Mucosa of rectum (tissue), 2 donors: ENCODE data around the gene WASF3.

Source experiments
- H3K27ac ChIP-seq, 2 donors: one replicate each; pipeline ENCODE4 v1.7.0; 2013; ENCODE audit warnings: inconsistent platforms in 2 of 2, low read depth in 2 of 2, low read length in 2 of 2
- H3K27me3 ChIP-seq, 2 donors: one replicate each; pipeline ENCODE4 v1.7.0; 2013; ENCODE audit warnings: low read length in 2 of 2; ENCODE audit not compliant: control insufficient read depth in 2 of 2, insufficient read depth in 2 of 2
- H3K36me3 ChIP-seq, 2 donors: one replicate each; pipeline ENCODE4 v1.7.0; 2013; ENCODE audit warnings: low read length in 2 of 2; ENCODE audit not compliant: control insufficient read depth in 2 of 2, insufficient read depth in 2 of 2
- H3K4me1 ChIP-seq, 2 donors: one replicate each; pipeline ENCODE4 v1.7.0; 2013; ENCODE audit warnings: low read length in 2 of 2, mild to moderate bottlenecking in 1 of 2; ENCODE audit not compliant: control insufficient read depth in 2 of 2, insufficient read depth in 2 of 2
- H3K4me3 ChIP-seq, 2 donors: one replicate each; pipeline ENCODE4 v1.7.0; 2013; ENCODE audit warnings: low read length in 2 of 2
- H3K9ac ChIP-seq, 2 donors: one replicate each; pipeline ENCODE4 v1.7.0; 2013; ENCODE audit warnings: low read length in 2 of 2, low read depth in 1 of 2, mild to moderate bottlenecking in 1 of 2
- H3K9me3 ChIP-seq, 2 donors: one replicate each; pipeline ENCODE4 v1.7.0; 2013; ENCODE audit warnings: low read length in 2 of 2; ENCODE audit not compliant: control insufficient read depth in 2 of 2
- donor health status: healthy.
- donor health status: Normal muscosa, but diverticular disease.

Gene WASF3

DNA sequence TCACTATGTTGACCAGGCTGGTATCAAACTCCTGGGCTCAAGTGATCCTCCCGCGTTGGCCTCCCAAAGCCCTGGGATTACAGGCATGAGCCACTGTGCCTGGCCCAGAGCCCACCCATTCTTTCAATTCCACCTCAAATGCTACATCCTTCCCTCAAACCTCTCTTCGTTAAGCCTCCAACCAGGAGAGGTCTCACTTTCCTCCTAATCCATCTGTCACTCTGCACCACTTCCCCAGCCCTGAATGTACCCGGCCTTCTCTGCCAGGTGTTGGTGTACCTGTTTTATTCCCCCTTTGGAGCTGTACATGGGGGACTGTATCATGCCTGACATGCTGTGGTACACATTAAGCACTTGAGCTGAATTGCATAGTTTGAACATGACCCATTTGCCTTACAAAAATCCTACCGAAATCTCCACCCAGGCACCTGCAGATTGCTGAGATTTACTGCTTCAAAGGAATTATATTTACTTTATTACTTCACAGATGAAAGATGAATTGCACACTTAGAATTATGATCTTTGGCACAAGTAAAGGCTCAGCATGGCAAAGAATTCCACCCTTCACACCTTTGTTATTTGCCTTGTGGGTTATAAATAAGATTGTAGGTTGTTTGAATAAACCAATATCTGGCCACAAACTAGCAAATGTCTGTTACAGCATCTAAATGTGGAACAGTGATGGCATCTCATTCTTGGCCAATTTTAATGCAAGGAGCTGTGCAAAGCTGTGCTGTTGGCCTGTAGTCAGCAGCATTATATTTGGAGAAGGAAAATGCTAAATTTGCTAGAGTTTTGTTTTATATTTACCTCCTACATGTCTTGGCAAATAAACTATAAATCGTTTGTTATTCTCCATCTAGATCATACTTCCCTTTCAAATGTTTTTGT is 15.6 kb upstream of the WASF3 start:
- H3K9ac ChIP-seq = no peak overlapping the region
- H3K27me3 ChIP-seq = peaks cover 3 to 14% of the 10 kb centered on the region in 2 donors
- H3K4me1 ChIP-seq = peaks cover 10 to 23% of the 10 kb centered on the region in 2 donors
- no peak overlapping the region for H3K4me3 ChIP-seq
- H3K27ac ChIP-seq = no peak overlapping the region
- no peaks in the 10 kb centered on the region for H3K9me3 ChIP-seq
- H3K36me3 ChIP-seq = no peaks in the 10 kb centered on the region

DNA sequence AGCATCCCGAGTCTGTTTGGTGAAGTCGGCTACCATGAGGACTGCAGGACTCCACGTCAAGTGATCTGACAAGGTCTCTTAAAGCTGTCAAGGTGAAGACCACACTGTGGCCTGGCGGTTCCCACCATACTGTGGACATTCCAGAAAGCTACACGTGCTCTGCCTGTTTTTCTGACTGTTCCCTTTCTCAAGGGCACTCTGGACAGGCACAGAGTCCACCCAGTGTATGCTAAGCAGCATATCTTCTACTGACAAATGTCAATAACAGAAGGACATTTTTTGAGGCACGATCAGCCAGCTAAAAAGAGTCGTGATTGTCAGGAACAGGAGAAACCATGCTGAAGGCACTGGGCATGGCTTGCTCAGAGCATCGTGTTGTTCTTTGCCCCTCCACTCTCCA is 12.8 kb upstream of the WASF3 start:
- peaks cover 6 to 13% of the 10 kb centered on the region in 2 donors for H3K4me1 ChIP-seq
- peaks cover 3 to 21% of the 10 kb centered on the region in 2 donors for H3K27me3 ChIP-seq
- H3K9ac ChIP-seq = no peak overlapping the region
- no peaks in the 10 kb centered on the region for H3K9me3 ChIP-seq
- no peaks in the 10 kb centered on the region for H3K36me3 ChIP-seq
- no peak overlapping the region for H3K4me3 ChIP-seq
- H3K27ac ChIP-seq = no peak overlapping the region

- Histone ChIP-seq H3K9ac (no peak overlapping the region), H3K27ac (no peak overlapping the region), H3K4me1 (no peaks in the 10 kb centered on the region), H3K4me3 (no peak overlapping the region), H3K9me3 (no peaks in the 10 kb centered on the region), H3K27me3 (peaks cover 3 to 20% of the 10 kb centered on the region in 2 donors), H3K36me3 (no peaks in the 10 kb centered on the region)
Observed at GRCh38 chr13:26548205-26548765, 9.2 kb upstream of the WASF3 start.

DNA sequence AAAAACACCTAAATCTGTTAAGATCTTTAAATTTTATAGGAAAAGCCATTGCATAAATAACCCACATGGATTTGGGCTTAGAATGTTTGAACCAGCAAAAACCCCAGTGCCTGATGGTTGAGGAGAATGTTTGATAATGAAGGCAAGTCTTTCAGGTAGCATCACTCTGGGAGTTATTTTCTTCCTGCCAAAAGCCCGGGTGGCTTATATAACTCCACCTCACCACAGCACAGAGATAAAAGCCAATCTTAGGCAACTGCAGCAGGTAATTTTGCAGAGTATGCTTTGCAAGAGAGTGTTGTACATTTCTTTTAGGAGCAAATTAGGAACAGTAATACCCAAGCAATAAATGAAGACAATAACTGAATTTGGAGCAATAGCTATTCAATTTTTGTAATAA is 7.8 kb upstream of the WASF3 start:
- Histone ChIP-seq H3K27ac (no peak overlapping the region), H3K4me3 (no peak overlapping the region), H3K9me3 (no peaks in the 10 kb centered on the region), H3K27me3 (peaks cover 3 to 18% of the 10 kb centered on the region in 2 donors), H3K4me1 (no peaks in the 10 kb centered on the region), H3K9ac (no peak overlapping the region), H3K36me3 (no peaks in the 10 kb centered on the region)

DNA sequence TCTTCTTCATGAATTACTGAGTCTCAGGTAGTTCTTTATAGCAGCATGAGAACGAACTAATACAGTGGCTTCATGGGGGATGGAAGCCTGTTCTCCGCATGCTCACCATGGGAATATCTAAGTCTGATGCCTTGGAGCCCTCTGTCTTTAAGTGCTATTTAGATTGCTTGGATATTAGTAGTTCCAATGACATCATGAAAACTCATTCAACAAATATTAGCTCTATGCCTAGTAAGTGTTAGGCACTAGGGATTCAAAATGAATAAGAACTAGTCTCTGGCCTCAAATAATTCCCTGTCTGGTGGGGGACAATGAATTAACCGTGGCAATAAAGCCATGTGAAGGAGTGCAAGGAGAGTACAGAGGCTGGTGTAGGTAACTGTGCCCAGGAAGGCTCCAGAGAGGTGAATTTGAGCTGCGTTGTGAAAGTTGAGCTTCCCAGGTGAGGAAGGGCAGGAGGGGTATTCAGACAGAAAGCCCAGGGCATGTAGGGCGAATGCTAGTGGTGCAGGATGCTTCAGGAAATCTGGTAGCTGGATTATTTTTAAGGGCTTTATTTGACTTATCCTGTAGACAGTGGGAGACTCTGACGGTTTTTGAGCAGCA is 6.1 kb upstream of the WASF3 start:
- H3K27me3 ChIP-seq = peaks cover 3 to 16% of the 10 kb centered on the region in 2 donors

DNA sequence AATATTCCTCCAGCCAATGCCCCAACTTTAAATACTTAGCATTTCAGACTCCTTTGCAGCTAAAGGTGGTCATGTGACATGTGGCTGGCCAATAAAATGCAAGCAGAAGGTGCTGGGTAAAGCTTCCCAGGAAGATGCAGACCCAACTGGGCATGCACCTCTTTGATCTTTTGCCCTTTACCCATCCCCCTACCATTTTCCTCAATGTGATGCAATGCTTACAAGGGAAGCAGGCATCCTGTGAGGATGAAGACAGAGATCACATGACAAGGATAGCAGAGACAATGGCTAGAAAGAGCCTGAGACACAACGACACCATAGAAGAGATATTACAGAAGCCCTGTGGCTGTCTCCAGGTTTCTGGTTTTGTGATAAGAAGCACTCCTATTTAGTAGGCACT is 2.1 kb upstream of the WASF3 start:
- H3K4me1 ChIP-seq = peaks cover 0 to 4% of the 10 kb centered on the region in 2 donors
- no peak overlapping the region for H3K9ac ChIP-seq
- H3K9me3 ChIP-seq = no peaks in the 10 kb centered on the region
- H3K27me3 ChIP-seq = peaks cover 11 to 17% of the 10 kb centered on the region in 2 donors
- no peaks in the 10 kb centered on the region for H3K36me3 ChIP-seq
- H3K27ac ChIP-seq = no peak overlapping the region
- H3K4me3 ChIP-seq = no peak overlapping the region

More for the DNA sequence above, 6.1 kb upstream of the WASF3 start:
- Histone ChIP-seq H3K36me3 (no peaks in the 10 kb centered on the region), H3K9me3 (no peaks in the 10 kb centered on the region), H3K4me3 (no peak overlapping the region), H3K9ac (no peak overlapping the region), H3K27ac (no peak overlapping the region), H3K4me1 (no peaks in the 10 kb centered on the region)

- peaks cover 15 to 17% of the 10 kb centered on the region in 2 donors for H3K27me3 ChIP-seq
- peaks cover 0 to 4% of the 10 kb centered on the region in 2 donors for H3K4me1 ChIP-seq
- peak overlapping the region; percentile 47 to 63 for H3K4me3 ChIP-seq
- no peak overlapping the region for H3K9ac ChIP-seq
- no peaks in the 10 kb centered on the region for H3K36me3 ChIP-seq
- H3K27ac ChIP-seq = no peak overlapping the region
- H3K9me3 ChIP-seq = no peaks in the 10 kb centered on the region
Observed at GRCh38 chr13:26557051-26557392, 461 bp upstream of the WASF3 start.

GRCh38 chr13:26558074-26558805 is 757 bp downstream of the WASF3 start:
- H3K4me3 ChIP-seq = peak overlapping the region; percentile 26 to 61
- H3K9ac ChIP-seq = peak overlapping the region in 1 of 2 donors; percentile 58
- H3K4me1 ChIP-seq = peaks cover 0 to 4% of the 10 kb centered on the region in 2 donors
- peaks cover 17% of the 10 kb centered on the region in 2 donors for H3K27me3 ChIP-seq
- no peak overlapping the region for H3K27ac ChIP-seq
- H3K9me3 ChIP-seq = no peaks in the 10 kb centered on the region
- no peaks in the 10 kb centered on the region for H3K36me3 ChIP-seq

DNA sequence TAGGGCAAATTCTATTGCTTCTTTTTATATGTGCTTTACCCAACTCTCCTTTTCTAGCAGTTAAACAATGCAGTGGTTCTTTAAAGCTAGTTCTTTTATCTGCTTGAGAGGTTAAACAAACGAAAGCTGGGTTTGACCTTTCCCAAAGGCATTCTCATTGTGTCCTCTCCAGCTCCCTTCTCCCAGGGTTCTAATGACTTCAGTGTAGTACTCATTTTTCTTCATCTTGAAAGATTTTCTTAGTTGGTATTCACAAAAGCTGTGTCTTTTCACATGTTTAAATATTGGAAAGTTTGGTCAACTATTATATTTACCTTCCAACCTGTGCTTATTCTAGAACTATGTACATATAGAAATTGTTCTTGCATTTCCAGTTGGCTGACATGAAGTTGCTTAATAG is 1.5 kb downstream of the WASF3 start:
- H3K4me1 ChIP-seq = peaks cover 0 to 4% of the 10 kb centered on the region in 2 donors
- H3K4me3 ChIP-seq = no peak overlapping the region
- H3K27ac ChIP-seq = no peak overlapping the region
- no peaks in the 10 kb centered on the region for H3K36me3 ChIP-seq
- H3K9me3 ChIP-seq = no peaks in the 10 kb centered on the region
- H3K27me3 ChIP-seq = peaks cover 17% of the 10 kb centered on the region in 2 donors
- no peak overlapping the region for H3K9ac ChIP-seq
